IPS-NIHi7 (cell line): Measurements from ENCODE around the gene PRKAR2A.
"Not testable (repeated sequence)": the region's sequence is repeated elsewhere in the genome, so short reads cannot be mapped to it uniquely, and the experiment has no call there.

Experiments used
- DNase-seq: peaks from one replicate; pipeline ENCODE4 v3.0.0; 2012; ENCODE audit warnings: mixed read lengths; ENCODE audit errors: extremely low spot score

PRKAR2A gene

DNA sequence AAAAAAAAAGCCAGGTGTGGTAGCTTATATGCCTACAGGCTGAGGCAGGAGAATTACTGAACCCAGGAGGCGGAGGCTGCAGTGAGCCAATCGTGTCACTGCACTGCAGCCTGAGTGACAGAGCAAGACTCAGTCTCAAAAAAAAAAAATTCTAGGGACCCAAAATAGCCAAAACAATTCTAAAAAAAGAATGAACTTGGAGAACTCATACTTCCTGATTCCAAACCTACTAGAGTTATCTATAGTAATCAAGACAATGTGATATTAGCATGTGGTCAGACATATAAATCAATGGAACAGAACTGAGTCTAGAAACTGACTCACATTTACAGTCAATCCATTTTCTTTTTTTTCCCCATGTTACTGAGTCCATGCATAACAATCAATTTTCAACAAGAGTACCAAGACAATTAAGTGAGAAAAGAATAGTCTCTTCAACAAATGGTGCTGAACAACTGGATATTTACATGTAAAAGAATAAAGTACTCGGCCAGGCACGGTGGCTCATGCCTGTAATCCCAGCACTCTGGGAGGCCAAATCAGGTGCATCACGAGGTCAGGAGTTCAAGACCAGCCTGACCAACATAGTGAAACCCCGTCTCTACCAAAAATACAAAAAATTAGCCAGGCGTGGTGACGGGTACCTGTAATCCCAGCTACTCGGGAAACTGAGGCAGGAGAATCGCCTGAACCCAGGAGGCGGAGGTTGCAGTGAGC lies 11.9 kb downstream of the PRKAR2A start:
- no peak for DNase-seq

DNA sequence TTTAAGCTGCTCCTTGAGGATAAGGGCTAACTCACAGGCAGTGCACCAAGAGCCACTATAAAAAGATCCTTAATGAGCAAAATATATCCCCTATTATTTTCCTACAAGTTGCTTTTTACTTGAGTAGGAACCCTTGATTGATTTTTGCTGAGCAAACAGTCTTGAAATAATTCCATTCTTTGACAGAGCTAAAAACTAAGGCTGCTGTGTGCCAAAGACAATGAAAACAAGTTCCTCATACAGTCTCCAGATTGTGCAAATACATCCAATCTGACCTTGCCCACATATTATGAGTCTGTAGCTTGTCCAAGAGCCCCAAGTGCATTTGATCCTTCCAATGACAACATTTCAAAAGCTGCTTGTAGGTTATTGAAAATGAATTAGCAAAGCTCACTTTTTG lies 15.0 kb downstream of the PRKAR2A start:
- DNase-seq, result no peak

GRCh38 chr3:48830715-48831114 lies 17.0 kb downstream of the PRKAR2A start:
- DNase-seq, result no peak

DNA sequence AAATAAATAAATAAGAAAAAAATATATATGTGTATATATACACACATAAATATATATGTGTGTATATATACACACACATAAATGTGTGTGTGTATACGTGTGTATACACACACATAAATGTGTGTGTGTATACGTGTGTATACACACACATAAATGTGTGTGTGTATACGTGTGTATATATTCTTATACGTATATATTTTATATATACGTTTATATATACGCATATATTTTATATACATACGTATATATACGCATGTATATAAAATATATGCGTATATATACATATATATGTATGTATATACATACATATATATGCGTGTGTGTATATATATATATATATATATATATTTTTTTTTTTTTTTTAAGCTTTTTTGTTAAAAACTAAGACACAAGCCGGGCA lies 18.1 kb downstream of the PRKAR2A start:
- not testable (repeated sequence) for DNase-seq

- DNase-seq, result not testable (repeated sequence)
Observed at GRCh38 chr3:48827874-48828273, 19.8 kb downstream of the PRKAR2A start.

GRCh38 chr3:48826451-48826850 lies 21.2 kb downstream of the PRKAR2A start:
- no peak for DNase-seq

- DNase-seq, result no peak
Observed at GRCh38 chr3:48820612-48821324, 26.9 kb downstream of the PRKAR2A start.

GRCh38 chr3:48819234-48820221 lies 28.1 kb downstream of the PRKAR2A start:
- DNase-seq, result no peak

DNA sequence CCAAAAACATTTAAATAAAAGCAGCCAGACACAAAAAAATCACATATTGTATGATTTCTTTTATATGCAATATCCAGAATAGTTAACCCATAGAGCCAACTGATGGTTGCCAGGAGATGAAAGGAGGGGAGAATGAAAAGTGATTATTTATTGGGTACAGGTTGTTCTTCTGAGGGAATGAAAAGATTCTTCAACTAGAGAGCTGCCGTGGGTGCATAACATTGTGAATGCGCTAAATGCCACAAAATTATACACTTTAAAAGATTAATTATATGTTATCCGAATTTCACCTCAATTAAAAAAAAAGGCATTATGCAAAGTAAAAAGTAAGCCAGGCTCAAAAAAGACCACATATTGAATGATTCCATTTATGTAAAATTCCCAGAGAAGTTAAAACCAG lies 36.1 kb downstream of the PRKAR2A start:
- no peak for DNase-seq

GRCh38 chr3:48804930-48805329 lies 42.7 kb downstream of the PRKAR2A start:
- no peak for DNase-seq

DNA sequence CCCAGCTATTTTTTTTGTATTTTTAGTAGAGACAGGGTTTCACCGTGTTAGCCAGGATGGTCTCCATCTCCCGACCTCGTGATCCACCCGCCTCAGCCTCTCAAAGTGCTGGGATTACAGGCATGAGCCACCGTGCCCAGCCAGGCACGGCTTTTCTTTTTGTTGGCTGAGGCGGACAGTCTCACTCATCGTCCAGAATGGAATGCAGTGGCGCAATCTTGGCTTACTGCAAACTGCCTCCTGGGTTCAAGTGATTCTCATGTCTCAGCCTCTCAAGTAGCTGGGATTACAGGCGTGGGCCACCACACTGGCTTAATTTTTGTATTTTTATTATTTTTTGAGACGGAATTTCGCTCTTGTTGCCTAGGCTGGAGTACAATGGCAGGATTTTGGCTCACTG lies 46.8 kb downstream of the PRKAR2A start:
- DNase-seq, result not testable (repeated sequence)

GRCh38 chr3:48798998-48799397 lies 48.7 kb downstream of the PRKAR2A start:
- DNase-seq, result no peak

GRCh38 chr3:48797626-48798025 lies 50.0 kb downstream of the PRKAR2A start:
- no peak for DNase-seq

- no peak for DNase-seq
Observed at GRCh38 chr3:48795997-48796732, 51.5 kb downstream of the PRKAR2A start.

DNA sequence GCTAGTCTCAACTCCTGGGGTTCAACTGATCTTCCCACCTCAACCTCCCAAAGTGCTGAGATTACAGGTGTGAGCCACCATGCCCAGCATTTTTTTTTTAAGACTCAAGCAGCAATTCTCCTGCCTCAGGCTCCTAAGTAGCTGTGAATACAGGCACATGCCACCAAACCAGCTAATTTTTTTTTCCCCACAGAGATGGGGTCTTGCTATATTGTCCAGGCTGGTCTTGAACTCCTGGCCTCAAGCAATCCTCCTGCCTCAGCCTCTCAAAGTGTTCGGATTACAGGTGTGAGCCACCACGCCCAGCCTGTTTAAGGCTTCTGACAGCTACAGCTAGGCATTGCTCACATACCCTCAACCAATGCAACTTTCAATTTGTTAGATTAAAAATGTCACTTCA lies 54.2 kb downstream of the PRKAR2A start:
- not testable (repeated sequence) for DNase-seq

- no peak for DNase-seq
Observed at GRCh38 chr3:48789665-48790064, 58.0 kb downstream of the PRKAR2A start.

GRCh38 chr3:48788544-48789162 lies 59.0 kb downstream of the PRKAR2A start:
- no peak for DNase-seq

GRCh38 chr3:48784426-48785120 lies 63.1 kb downstream of the PRKAR2A start:
- no peak for DNase-seq

- no peak for DNase-seq
Observed at GRCh38 chr3:48783304-48783703, 64.4 kb downstream of the PRKAR2A start.

DNA sequence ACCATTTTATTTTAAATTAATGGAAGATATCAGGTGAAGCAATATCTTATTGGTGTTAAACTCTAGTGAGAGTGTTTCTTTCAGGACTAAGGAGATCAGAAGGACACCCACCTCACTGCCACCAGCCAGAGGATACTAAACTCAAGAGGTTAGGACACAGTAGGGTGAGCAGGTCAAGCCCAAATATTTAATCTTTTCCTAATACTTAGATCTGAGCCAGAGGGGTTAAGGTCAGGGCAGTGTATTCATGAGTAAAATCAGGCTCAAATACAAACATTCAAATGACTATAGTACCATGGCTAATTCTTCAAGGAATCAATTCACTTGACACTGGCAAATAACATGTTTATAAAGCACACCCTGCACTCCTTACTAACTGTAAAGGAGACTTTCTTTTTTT lies 65.6 kb downstream of the PRKAR2A start:
- DNase-seq, result no peak
